Hepatic stellate cell (primary cell): ENCODE results near the gene ZNF358.

Experiments used
- DNase-seq: peaks from one replicate; pipeline ENCODE4 v3.0.0; 2011; ENCODE audit warnings: low spot score

Gene ZNF358

DNA sequence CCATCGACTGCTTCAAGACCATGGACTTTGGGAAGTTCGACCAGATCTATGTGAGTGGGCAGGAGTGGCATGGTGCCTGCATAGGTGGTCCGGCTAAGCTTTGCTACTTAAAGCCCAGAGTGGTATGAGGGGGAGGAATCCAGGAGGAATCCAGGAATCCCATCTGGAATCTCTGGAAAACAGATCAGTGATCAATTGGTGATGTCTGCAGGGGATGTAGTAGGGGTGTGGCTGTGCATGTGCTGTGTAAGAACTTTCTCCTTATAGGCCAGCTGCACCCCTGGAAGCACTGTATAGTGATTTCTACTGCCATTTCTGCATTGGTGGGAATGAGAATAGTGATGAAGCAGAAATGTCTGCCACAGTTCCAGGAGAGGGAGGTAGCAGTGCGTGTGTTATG, 43.2 kb downstream of the ZNF358 start:
- no peak for DNase-seq

DNA sequence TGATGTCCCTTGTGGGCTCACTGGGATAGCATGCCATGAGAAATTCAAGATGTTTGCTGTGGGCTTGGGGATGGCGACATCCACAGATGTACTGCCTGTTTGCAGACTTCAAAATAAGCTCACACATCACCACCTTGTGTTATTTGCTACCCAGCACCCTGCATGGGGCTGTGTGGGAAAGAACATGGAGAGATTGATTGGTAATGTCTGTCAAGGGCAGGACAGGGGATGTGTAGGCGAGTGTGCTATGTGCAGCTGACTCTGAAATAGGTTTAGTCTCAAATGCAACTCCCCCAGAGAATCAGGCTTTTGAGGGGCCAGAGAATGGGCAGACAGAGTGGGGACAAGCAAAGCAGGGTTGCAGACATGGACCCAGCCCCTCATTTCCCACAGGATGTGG, 44.4 kb downstream of the ZNF358 start:
- DNase-seq = no peak

DNA sequence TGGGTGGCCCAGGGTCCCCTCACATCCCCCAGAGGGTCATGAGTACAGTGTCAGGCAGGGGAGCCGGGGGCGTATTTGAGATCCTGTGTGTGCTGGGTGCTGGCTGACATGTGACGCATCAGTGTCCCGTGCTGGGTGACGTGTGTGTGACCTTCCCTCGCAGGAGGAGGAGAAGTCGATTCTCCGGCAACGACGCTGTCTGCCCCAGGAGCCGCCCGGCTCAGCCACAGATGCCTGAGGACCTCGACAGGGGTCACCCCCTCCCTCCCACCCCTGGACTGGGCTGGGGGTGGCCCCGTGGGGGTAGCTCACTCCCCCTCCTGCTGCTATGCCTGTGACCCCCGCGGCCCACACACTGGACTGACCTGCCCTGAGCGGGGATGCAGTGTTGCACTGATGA, 45.4 kb downstream of the ZNF358 start:
- DNase-seq = no peak

DNA sequence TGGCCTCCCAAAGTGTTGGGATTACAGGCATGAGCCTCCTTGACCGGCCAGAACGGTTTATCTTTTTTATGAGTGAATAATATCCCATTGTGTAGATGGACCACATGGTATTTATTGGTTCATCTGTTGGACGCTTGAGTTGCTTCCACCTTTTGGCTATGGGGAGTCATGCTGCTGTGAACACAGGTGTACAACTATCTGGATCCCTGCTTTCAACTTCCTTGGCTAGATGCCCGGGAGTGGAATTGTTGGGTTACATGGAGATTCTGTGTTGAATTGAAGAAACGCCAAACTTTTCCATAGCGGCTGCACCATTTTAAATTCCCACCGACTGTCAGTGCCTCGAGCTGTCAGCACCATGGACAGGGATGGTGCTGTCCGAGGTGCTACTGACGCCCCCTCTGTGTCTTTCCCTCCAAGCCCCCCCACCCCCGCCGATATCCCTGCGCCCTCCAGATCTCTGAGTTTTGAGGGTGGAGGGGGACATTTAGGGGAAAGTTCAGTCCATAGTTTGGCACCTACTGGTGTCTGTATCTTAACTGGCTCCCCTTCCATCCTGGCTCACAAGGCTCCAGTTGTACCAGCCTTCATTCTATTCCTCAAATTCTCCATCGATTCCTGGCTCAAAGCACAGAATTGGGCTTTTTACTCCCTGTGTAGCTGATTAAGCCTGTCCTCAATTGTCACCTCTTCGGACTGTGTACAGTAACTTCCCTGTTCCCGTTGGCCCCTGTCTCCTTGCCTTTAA, 46.9 kb downstream of the ZNF358 start:
- no peak for DNase-seq

GRCh38 chr19:7564866-7565265, 49.0 kb downstream of the ZNF358 start:
- no peak for DNase-seq

GRCh38 chr19:7565332-7565731, 49.4 kb downstream of the ZNF358 start:
- DNase-seq = no peak
